H1 (cell line): ENCODE data around the gene AK5. TPM values are rescaled to one million over a fixed set of nuclear protein-coding genes. Genes with fewer than 3 reads are reported as not detected.

Experiments
- ATF3 ChIP-seq: IDR thresholded peaks from 2 replicates; pipeline ENCODE4 v1.6.1; 2011; ENCODE audit warnings: low read depth, mild to moderate bottlenecking, low read length; ENCODE audit not compliant: insufficient read depth
- BCL11A ChIP-seq, 2 experiments: IDR thresholded peaks; one replicate each; pipeline ENCODE4 v1.6.1; 2011; ENCODE audit warnings: low read depth in 2 of 2, low read length in 2 of 2, mild to moderate bottlenecking in 2 of 2
- CHD7 ChIP-seq: fragments of 300-600 bp; sonication (generic); IDR thresholded peaks from 2 replicates; pipeline ENCODE4 v1.7.1; 2012; ENCODE audit warnings: low read length, moderate library complexity, mild to moderate bottlenecking, inconsistent platforms; ENCODE audit not compliant: insufficient replicate concordance
- JUN ChIP-seq: IDR thresholded peaks from 2 replicates; pipeline ENCODE4 v1.6.1; 2011; ENCODE audit warnings: low read depth, mild to moderate bottlenecking, improper control_type of control experiment, low read length
- POLR2A ChIP-seq, 2 experiments: IDR thresholded peaks; 1 replicate in 1 of 2; 2 replicates in 1 of 2; pipeline ENCODE4 v1.6.1; 2011; ENCODE audit warnings: low read depth in 2 of 2, low read length in 2 of 2, mild to moderate bottlenecking in 2 of 2; ENCODE audit errors: control extremely low read depth in 1 of 2
- SIRT6 ChIP-seq: IDR thresholded peaks from one replicate; pipeline ENCODE4 v1.7.1; 2012; ENCODE audit warnings: low read length, inconsistent platforms
- TAF7 ChIP-seq: optimal IDR thresholded peaks from 2 replicates; pipeline ENCODE3; 2011; ENCODE audit warnings: low read depth, mild to moderate bottlenecking, inconsistent platforms, low read length, moderate library complexity, borderline replicate concordance
- TBP ChIP-seq: IDR thresholded peaks from 2 replicates; pipeline ENCODE4 v1.6.1; 2011; ENCODE audit warnings: low read depth, low read length, improper control_type of control experiment
- TCF12 ChIP-seq: IDR thresholded peaks from 2 replicates; pipeline ENCODE4 v1.6.1; 2011; ENCODE audit warnings: low read depth, mild to moderate bottlenecking, low read length
- polyA plus RNA-seq, 7 experiments: library from polyadenylated mRNA; depleted of rRNA in 3 of 7; stranded (reverse) in 5 of 7; unstranded in 2 of 7; fragments of >200 nt in 5 of 7; fragments of 200-250 nt in 2 of 7; gene quantifications; 1 replicate in 5 of 7; 2 replicates in 1 of 7; 4 replicates in 1 of 7; pipeline versions ENCODE4 v1.2.1 to v1.2.3, GENCODE V29; 2011 to 2013; ENCODE audit warnings: missing spikeins in 2 of 7, mixed read lengths in 2 of 7
- total RNA-seq: library from RNA; stranded (reverse); fragmentation: NEBNext Ultra II Directional; extraction: Animal tissue kit (Norgen Biotek cat#: 25700); gene quantifications from 2 replicates; pipeline ENCODE4 v1.2.1, GENCODE V29; 2021

The AK5 gene
- total and polyA plus RNA-seq, 2 of the 8 experiments (the other 6 are each of a cell fraction or from before 2014, with no cell fraction given), result 2.0 to 7.1 TPM

- no peak for TF ChIP-seq CHD7
- TF ChIP-seq POLR2A (IDR thresholded peaks at IDR 0.05; ENCODE audit: control extremely low read depth in 1 of 2, low read depth in 2 of 2, low read length in 2 of 2), result no peak
- TF ChIP-seq TBP, result no peak
- no peak for TF ChIP-seq BCL11A (IDR thresholded peaks at IDR 0.05; ENCODE audit: low read depth in 2 of 2, low read length in 2 of 2)
- TF ChIP-seq JUN, result no peak
- TF ChIP-seq TCF12, result no peak
- no peak for TF ChIP-seq ATF3
- no peak for TF ChIP-seq TAF7
- TF ChIP-seq SIRT6, result no peak
- TF ChIP-seq, all 59 proteins: peak for 0
Observed at GRCh38 chr1:77333501-77333900, 51.7 kb downstream of the AK5 start (continued).
